ENCODE measurements around the gene MADCAM1. TPM values are rescaled to one million over a fixed set of nuclear protein-coding genes. Genes with fewer than 3 reads are reported as not detected.
"Not testable (repeated sequence)": the region's sequence is repeated elsewhere in the genome, so short reads cannot be mapped to it uniquely, and the experiment has no call there.

MADCAM1 gene
- under 1 TPM; 0.20 to 0.22 TPM for total RNA-seq

DNA sequence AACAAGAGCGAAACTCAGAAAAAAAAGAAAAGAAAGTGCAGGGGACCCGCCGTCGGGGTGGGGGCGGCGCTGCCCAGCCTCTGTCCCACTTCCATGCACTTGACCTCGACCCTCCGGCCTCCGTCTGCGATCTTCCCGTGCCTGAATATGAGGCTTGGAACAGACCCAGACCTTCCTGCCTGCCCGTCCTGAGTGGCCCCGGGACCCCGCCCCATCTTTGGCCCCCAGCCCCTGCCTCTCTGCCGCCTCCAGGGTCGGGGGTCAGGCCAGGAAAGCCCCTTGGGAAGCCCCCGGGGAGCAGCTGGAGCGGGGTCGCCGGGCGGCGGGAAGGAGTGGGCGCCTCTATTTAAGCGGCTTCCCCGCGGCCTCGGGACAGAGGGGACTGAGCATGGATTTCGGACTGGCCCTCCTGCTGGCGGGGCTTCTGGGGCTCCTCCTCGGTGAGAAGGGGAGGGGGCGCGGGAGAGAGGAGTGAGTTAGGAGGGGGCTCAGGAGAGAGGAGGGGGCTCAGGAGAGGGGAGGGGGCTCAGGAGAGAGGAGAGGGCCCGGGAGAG lies at the start of gene MADCAM1:
Gene MADCAM1 (plus strand): TSS at position 375 of the 554 bp plus-strand sequence. CDS start 14 bp downstream, at position 389.
- no peak within 1 kb of the TSS for H3K27ac Mint-ChIP-seq
- intact Hi-C loops (cut with micrococcal nuclease) = no loop called here
- H3K9me3 Mint-ChIP-seq = peaks cover 2% of the 10 kb centered on the region
- H3K4me3 Mint-ChIP-seq = no peak within 1 kb of the TSS
- peaks cover 18% of the 10 kb centered on the region for H3K27me3 Mint-ChIP-seq
- H3K36me3 Mint-ChIP-seq (ENCODE audit: low read depth) = no peaks in the 10 kb centered on the region
- DNase-seq (no peak), ATAC-seq (no peak)
- CTCF ChIA-PET = interaction anchor here (1.3 to 3.0 kb wide), 3 partner anchors 9 to 15 kb away, joined by 7 to 22 read pairs (median 9); partner anchors contain the start of gene TPGS1
- peaks cover 2% of the 10 kb centered on the region for H3K4me1 Mint-ChIP-seq (ENCODE audit: low read depth)
- TF ChIP-seq, protein P1, sequence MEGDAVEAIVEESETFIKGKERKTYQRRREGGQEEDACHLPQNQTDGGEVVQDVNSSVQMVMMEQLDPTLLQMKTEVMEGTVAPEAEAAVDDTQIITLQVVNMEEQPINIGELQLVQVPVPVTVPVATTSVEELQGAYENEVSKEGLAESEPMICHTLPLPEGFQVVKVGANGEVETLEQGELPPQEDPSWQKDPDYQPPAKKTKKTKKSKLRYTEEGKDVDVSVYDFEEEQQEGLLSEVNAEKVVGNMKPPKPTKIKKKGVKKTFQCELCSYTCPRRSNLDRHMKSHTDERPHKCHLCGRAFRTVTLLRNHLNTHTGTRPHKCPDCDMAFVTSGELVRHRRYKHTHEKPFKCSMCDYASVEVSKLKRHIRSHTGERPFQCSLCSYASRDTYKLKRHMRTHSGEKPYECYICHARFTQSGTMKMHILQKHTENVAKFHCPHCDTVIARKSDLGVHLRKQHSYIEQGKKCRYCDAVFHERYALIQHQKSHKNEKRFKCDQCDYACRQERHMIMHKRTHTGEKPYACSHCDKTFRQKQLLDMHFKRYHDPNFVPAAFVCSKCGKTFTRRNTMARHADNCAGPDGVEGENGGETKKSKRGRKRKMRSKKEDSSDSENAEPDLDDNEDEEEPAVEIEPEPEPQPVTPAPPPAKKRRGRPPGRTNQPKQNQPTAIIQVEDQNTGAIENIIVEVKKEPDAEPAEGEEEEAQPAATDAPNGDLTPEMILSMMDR (IDR thresholded peaks at IDR 0.05) = no peak
- POLR2A ChIA-PET = interaction anchor here (1.3 to 2.6 kb wide), 2 partner anchors 9 to 10 kb away, joined by 4 to 10 read pairs; no protein-coding TSS in a partner anchor

DNA sequence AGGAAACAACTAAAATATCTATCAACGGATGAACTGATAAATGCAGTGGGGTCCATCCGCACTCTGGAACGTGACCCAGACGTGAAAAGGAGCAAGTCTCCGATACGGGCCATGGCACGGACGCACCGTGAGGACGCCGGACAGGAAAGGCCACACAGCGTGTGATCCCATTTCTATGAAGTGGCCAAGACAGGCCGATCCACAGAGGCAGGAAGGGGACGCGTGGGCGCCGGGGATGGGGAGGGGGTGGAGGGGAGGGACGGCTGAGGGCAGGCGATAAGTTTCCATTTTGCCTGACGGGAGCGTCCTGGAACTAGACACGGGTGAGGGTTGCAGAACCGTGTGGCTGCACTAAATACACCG lies 49.2 kb upstream of the MADCAM1 start:
- peaks cover 11% of the 10 kb centered on the region for H3K9me3 Mint-ChIP-seq
- CTCF ChIA-PET = no interaction called here
- no peak overlapping the region for H3K27ac Mint-ChIP-seq
- ATAC-seq = no peak
- POLR2A ChIA-PET = interaction anchor here (1.0 kb wide), 1 partner anchor 12 kb away, joined by 4 read pairs; no protein-coding TSS in a partner anchor
- no peak for DNase-seq
- H3K27me3 Mint-ChIP-seq = peaks cover 1% of the 10 kb centered on the region
- TF ChIP-seq, protein P1 (IDR thresholded peaks at IDR 0.05) = no peak
- H3K36me3 Mint-ChIP-seq (ENCODE audit: low read depth) = no peaks in the 10 kb centered on the region
- H3K4me1 Mint-ChIP-seq (ENCODE audit: low read depth) = no peaks in the 10 kb centered on the region
- H3K4me3 Mint-ChIP-seq = no peak overlapping the region
- intact Hi-C loops (cut with micrococcal nuclease) = no loop called here

DNA sequence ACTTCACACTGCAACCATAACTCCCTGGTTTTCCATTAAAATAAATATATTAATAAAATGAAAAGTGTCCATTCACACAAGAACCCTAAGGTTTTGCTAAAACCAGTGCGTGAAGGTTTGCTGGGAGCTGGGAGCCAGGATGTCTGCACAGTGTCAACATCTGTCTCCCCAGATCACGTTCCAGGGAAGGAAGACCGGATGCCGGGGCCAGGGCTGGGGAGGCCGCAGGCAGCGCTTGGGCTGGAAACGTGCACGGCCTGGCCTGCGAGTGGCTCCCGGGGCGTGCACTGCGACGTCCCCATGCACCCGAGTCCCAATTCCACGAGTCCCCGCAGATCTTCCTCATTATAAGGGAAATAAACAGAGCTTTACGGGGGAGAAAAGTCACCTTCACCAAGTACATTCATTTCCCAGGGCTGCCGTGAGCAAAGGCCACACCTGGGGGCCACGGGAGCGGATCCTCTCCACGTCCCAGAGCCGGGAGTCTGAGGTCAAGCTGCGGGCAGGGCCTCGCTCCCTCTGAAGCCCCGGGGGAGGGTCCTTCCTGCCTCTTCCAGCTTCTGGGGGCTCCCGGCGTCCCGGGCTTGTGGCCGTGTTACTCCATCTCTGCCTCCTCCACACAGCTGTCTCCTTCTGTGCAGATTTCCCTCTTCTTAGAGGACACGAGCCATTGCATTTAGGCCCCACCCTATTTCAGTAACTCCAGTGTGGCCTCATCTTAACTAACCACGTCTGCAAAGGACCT lies 48.3 kb upstream of the MADCAM1 start:
- no peak for DNase-seq
- H3K9me3 Mint-ChIP-seq = peaks cover 12% of the 10 kb centered on the region
- H3K36me3 Mint-ChIP-seq (ENCODE audit: low read depth) = no peaks in the 10 kb centered on the region
- H3K27me3 Mint-ChIP-seq = no peaks in the 10 kb centered on the region
- no peaks in the 10 kb centered on the region for H3K4me1 Mint-ChIP-seq (ENCODE audit: low read depth)
- POLR2A ChIA-PET = interaction anchor here (1.0 kb wide), 1 partner anchor 11 kb away, joined by 4 read pairs; no protein-coding TSS in a partner anchor
- no peak overlapping the region for H3K27ac Mint-ChIP-seq
- intact Hi-C loops (cut with micrococcal nuclease) = no loop called here
- TF ChIP-seq, protein P1 (IDR thresholded peaks at IDR 0.05) = no peak
- no peak for ATAC-seq
- no peak overlapping the region for H3K4me3 Mint-ChIP-seq
- CTCF ChIA-PET = no interaction called here

DNA sequence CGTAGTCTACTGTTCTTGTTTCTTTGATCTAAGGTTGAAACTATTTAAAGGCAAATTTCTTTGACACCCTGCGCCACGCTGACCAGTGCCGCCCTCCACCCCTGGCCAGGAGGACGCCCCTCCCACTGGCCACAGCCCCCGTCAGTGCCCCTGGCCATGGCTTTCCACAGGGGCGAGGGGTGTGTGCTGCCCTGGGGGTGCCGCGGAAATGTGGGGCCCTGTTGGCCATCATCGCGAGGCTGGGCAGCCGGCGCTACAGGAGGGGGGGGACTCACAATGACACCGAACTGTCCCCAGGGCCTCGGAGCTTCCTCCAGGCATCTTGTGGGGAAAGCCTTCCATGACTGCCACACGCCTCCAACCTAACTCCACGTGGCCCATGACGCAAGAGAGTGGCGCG lies 46.4 kb upstream of the MADCAM1 start:
- intact Hi-C loops (cut with micrococcal nuclease) = no loop called here
- CTCF ChIA-PET = no interaction called here
- Mint-ChIP-seq H3K36me3 (ENCODE audit: low read depth) (no peaks in the 10 kb centered on the region), H3K9me3 (peaks cover 12% of the 10 kb centered on the region), H3K27ac (no peak overlapping the region), H3K4me3 (no peak overlapping the region), H3K4me1 (ENCODE audit: low read depth) (no peaks in the 10 kb centered on the region), H3K27me3 (no peaks in the 10 kb centered on the region)
- DNase-seq (no peak), ATAC-seq (no peak)
- TF ChIP-seq, protein P1 (IDR thresholded peaks at IDR 0.05) = no peak
- POLR2A ChIA-PET = no interaction called here

DNA sequence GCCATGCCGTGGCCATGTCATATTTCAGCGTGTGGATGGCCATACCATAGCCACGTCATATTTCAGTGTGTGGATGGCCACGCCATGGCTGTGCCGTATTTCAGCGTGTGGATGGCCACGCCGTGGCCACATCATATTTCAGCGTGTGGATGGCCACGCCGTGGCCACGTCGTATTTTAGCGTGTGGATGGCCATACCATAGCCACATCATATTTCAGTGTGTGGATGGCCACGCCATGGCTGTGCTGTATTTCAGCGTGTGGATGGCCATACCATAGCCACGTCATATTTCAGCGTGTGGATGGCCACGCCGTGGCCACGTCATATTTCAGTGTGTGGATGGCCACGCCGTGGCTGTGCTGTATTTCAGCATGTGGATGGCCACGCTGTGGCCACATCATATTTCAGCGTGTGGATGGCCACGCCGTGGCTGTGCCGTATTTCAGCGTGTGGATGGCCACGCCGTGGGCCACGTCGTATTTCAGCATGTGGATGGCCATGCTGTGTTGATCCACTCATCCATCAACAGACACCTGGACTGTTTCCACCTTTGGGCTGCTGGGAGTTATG lies 45.3 kb upstream of the MADCAM1 start:
- DNase-seq; ATAC-seq; H3K27ac Mint-ChIP-seq; H3K36me3 Mint-ChIP-seq (ENCODE audit: low read depth); H3K27me3 Mint-ChIP-seq; POLR2A ChIA-PET; H3K4me3 Mint-ChIP-seq; H3K4me1 Mint-ChIP-seq (ENCODE audit: low read depth); intact Hi-C loops (cut with micrococcal nuclease); CTCF ChIA-PET: not testable (repeated sequence)
- H3K9me3 Mint-ChIP-seq = peaks cover 12% of the 10 kb centered on the region

All from activated CD8-positive, alpha-beta T cell treated with anti-CD3 and anti-CD28 coated beads for 36 hours (primary cell).